ENCODE data around the gene MYMX. TPM values are rescaled to one million over a fixed set of nuclear protein-coding genes. Genes with fewer than 3 reads are reported as not detected.
A peak's percentile ranks its signal among the peaks of the same experiment; 100 is the strongest.

MYMX gene
- total RNA-seq, 1 experiment from 2014 or later: not detected

DNA sequence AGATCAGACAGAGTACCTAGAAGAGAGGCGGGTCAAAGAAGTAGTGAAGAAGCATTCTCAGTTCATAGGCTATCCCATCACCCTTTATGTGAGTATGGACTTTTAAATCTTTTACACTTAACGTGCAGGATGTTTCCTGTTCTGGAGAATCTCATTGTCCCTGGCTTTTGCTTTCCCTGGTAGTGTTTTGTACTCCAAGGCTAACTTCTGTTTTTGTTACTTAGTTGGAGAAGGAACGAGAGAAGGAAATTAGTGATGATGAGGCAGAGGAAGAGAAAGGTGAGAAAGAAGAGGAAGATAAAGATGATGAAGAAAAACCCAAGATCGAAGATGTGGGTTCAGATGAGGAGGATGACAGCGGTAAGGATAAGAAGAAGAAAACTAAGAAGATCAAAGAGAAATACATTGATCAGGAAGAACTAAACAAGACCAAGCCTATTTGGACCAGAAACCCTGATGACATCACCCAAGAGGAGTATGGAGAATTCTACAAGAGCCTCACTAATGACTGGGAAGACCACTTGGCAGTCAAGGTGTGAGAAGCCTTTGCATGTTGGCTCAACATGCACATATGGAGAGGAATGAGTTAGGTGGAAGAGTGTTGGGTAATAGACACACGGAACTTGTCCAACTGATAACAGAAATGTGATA lies 33.5 kb downstream of the MYMX start:
- Histone ChIP-seq H3K27me3 (replicated peaks; ENCODE audit: insufficient read depth, low read depth, low read length, poor library complexity) (no peaks in the 10 kb centered on the region), H3K4me3 (ENCODE audit: low read depth, low read length, poor library complexity, severe bottlenecking) (no peak overlapping the region), H3K27ac (ENCODE audit: low read depth, low read length, poor library complexity, severe bottlenecking) (no peak overlapping the region), H3K4me1 (ENCODE audit: insufficient read depth, low read length, poor library complexity, severe bottlenecking) (peaks cover 20% of the 10 kb centered on the region), H3K9me3 (ENCODE audit: low read depth, low read length, poor library complexity, severe bottlenecking) (no peaks in the 10 kb centered on the region), H3K36me3 (ENCODE audit: insufficient read depth, low read length, poor library complexity, severe bottlenecking) (peaks cover 74% of the 10 kb centered on the region)
- TSS peak; percentile 29 for BruUV-seq (replicated peaks)
- CTCF ChIA-PET: no interaction called here
- DNase-seq (ENCODE audit: low spot score): no peak
- intact Hi-C loops (cut with micrococcal nuclease; ENCODE audit: unreplicated experiment): no loop called here
- TF ChIP-seq, protein P1, sequence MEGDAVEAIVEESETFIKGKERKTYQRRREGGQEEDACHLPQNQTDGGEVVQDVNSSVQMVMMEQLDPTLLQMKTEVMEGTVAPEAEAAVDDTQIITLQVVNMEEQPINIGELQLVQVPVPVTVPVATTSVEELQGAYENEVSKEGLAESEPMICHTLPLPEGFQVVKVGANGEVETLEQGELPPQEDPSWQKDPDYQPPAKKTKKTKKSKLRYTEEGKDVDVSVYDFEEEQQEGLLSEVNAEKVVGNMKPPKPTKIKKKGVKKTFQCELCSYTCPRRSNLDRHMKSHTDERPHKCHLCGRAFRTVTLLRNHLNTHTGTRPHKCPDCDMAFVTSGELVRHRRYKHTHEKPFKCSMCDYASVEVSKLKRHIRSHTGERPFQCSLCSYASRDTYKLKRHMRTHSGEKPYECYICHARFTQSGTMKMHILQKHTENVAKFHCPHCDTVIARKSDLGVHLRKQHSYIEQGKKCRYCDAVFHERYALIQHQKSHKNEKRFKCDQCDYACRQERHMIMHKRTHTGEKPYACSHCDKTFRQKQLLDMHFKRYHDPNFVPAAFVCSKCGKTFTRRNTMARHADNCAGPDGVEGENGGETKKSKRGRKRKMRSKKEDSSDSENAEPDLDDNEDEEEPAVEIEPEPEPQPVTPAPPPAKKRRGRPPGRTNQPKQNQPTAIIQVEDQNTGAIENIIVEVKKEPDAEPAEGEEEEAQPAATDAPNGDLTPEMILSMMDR (conservative IDR thresholded peaks at IDR 0.05; ENCODE audit: low read depth, low read length): no peak
- no peak for TF ChIP-seq EZH2 (IDR thresholded peaks at IDR 0.05; ENCODE audit: borderline replicate concordance, low read depth, low read length, poor library complexity, severe bottlenecking)
- POLR2A ChIA-PET (ENCODE audit: low non-redundant PET): no interaction called here

DNA sequence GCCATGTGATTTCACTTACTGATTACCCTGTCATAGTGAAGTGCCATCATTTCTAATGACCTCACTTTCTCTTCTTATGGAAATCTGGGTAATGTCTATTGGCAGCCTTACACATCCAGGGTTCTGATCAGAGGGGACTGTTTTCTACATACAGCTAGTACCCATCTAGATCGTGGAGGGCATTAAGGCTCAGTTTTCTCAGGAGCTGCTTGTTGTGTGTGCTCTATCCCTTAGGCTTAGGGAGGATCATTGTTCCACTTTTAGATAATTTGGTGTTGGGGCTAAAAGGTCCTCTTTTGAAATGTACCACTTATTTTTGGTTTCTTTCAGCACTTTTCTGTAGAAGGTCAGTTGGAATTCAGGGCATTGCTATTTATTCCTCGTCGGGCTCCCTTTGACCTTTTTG lies 34.0 kb downstream of the MYMX start:
- TF ChIP-seq, protein P1 (conservative IDR thresholded peaks at IDR 0.05; ENCODE audit: low read depth, low read length): no peak
- TF ChIP-seq EZH2 (IDR thresholded peaks at IDR 0.05; ENCODE audit: borderline replicate concordance, low read depth, low read length, poor library complexity, severe bottlenecking): no peak
- H3K4me3 ChIP-seq (ENCODE audit: low read depth, low read length, poor library complexity, severe bottlenecking): no peak overlapping the region
- intact Hi-C loops (cut with micrococcal nuclease; ENCODE audit: unreplicated experiment): no loop called here
- ChIA-PET POLR2A (ENCODE audit: low non-redundant PET) (no interaction called here), CTCF (no interaction called here)
- peaks cover 74% of the 10 kb centered on the region for H3K36me3 ChIP-seq (ENCODE audit: insufficient read depth, low read length, poor library complexity, severe bottlenecking)
- peaks cover 20% of the 10 kb centered on the region for H3K4me1 ChIP-seq (ENCODE audit: insufficient read depth, low read length, poor library complexity, severe bottlenecking)
- no TSS peak for BruUV-seq (replicated peaks)
- no peaks in the 10 kb centered on the region for H3K27me3 ChIP-seq (replicated peaks; ENCODE audit: insufficient read depth, low read depth, low read length, poor library complexity)
- H3K9me3 ChIP-seq (ENCODE audit: low read depth, low read length, poor library complexity, severe bottlenecking): no peaks in the 10 kb centered on the region
- H3K27ac ChIP-seq (ENCODE audit: low read depth, low read length, poor library complexity, severe bottlenecking): no peak overlapping the region
- no peak for DNase-seq (ENCODE audit: low spot score)

DNA sequence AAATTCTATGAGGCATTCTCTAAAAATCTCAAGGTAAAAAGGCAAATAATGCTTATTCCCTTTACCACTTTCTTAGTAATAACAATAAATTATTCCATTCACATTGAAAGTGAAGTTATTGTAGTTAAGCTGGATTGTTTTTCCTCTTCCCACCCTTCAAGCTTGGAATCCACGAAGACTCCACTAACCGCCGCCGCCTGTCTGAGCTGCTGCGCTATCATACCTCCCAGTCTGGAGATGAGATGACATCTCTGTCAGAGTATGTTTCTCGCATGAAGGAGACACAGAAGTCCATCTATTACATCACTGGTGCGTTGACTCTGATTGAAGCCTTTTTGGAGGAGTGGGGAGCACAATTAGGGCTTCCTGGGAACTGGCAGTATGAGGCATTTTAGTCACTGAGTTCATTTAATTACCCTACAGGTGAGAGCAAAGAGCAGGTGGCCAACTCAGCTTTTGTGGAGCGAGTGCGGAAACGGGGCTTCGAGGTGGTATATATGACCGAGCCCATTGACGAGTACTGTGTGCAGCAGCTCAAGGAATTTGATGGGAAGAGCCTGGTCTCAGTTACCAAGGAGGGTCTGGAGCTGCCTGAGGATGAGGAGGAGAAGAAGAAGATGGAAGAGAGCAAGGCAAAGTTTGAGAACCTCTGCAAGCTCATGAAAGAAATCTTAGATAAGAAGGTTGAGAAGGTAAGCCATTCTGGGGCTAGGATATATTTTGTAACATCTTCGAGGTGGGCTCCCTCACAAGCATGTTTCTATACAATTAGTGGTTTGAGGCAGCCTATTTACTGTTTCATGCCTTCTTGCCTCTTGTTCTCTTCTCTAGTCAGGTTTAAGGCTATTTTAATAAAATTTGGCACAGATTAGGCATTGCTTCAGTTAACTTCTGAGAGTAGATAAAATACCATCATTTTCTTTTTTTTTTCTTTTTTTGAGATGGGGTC lies 35.1 kb downstream of the MYMX start:
- H3K9me3 ChIP-seq (ENCODE audit: low read depth, low read length, poor library complexity, severe bottlenecking): no peaks in the 10 kb centered on the region
- TF ChIP-seq, protein P1 (conservative IDR thresholded peaks at IDR 0.05; ENCODE audit: low read depth, low read length): no peak
- TF ChIP-seq EZH2 (IDR thresholded peaks at IDR 0.05; ENCODE audit: borderline replicate concordance, low read depth, low read length, poor library complexity, severe bottlenecking): no peak
- peaks cover 74% of the 10 kb centered on the region for H3K36me3 ChIP-seq (ENCODE audit: insufficient read depth, low read length, poor library complexity, severe bottlenecking)
- CTCF ChIA-PET: no interaction called here
- H3K4me3 ChIP-seq (ENCODE audit: low read depth, low read length, poor library complexity, severe bottlenecking): no peak overlapping the region
- POLR2A ChIA-PET (ENCODE audit: low non-redundant PET): interaction anchor here (0.6 to 0.7 kb wide), 2 partner anchors 21 to 80 kb away, joined by 3 to 4 read pairs; no protein-coding TSS in a partner anchor
- intact Hi-C loops (cut with micrococcal nuclease; ENCODE audit: unreplicated experiment): no loop called here
- H3K27me3 ChIP-seq (replicated peaks; ENCODE audit: insufficient read depth, low read depth, low read length, poor library complexity): no peaks in the 10 kb centered on the region
- BruUV-seq (replicated peaks): no TSS peak
- H3K4me1 ChIP-seq (ENCODE audit: insufficient read depth, low read length, poor library complexity, severe bottlenecking): peaks cover 30% of the 10 kb centered on the region
- H3K27ac ChIP-seq (ENCODE audit: low read depth, low read length, poor library complexity, severe bottlenecking): no peak overlapping the region
- no peak for DNase-seq (ENCODE audit: low spot score)

Data from A673 (cell line).